Inferior parietal cortex (tissue), 1 donor: ENCODE measurements around the gene DPYSL5.

Experiments
- DNase-seq: peaks from one replicate; pipeline ENCODE4 v3.0.0-alpha.2; 2016; ENCODE audit errors: extremely low spot score

The DPYSL5 gene

GRCh38 chr2:26846334-26847306 is 1.3 kb upstream of the DPYSL5 start:
- DNase-seq: peak; percentile 91

- DNase-seq: no peak
Observed at GRCh38 chr2:26847307-26847654, 651 bp upstream of the DPYSL5 start.

GRCh38 chr2:26848336-26849055 is 564 bp downstream of the DPYSL5 start:
- DNase-seq: no peak

- no peak for DNase-seq
Observed at GRCh38 chr2:26849056-26849999, 1.4 kb downstream of the DPYSL5 start.

GRCh38 chr2:26850000-26850431 is 2.1 kb downstream of the DPYSL5 start:
- no peak for DNase-seq

GRCh38 chr2:26850505-26850904 is 2.6 kb downstream of the DPYSL5 start:
- no peak for DNase-seq

- DNase-seq: no peak
Observed at GRCh38 chr2:26852405-26853306, 4.7 kb downstream of the DPYSL5 start.

GRCh38 chr2:26853751-26854150 is 5.8 kb downstream of the DPYSL5 start:
- DNase-seq: no peak

- DNase-seq: no peak
Observed at GRCh38 chr2:26854283-26854827, 6.4 kb downstream of the DPYSL5 start.

- no peak for DNase-seq
Observed at GRCh38 chr2:26855466-26855865, 7.5 kb downstream of the DPYSL5 start.

GRCh38 chr2:26859622-26860021 is 11.7 kb downstream of the DPYSL5 start:
- no peak for DNase-seq

- no peak for DNase-seq
Observed at GRCh38 chr2:26860211-26860850, 12.4 kb downstream of the DPYSL5 start.

GRCh38 chr2:26861610-26862224 is 13.8 kb downstream of the DPYSL5 start:
- peak; percentile 64 for DNase-seq

GRCh38 chr2:26864226-26864625 is 16.3 kb downstream of the DPYSL5 start:
- DNase-seq: no peak

GRCh38 chr2:26864646-26865045 is 16.7 kb downstream of the DPYSL5 start:
- DNase-seq: no peak

GRCh38 chr2:26870585-26871095 is 22.7 kb downstream of the DPYSL5 start:
- no peak for DNase-seq

GRCh38 chr2:26873286-26873983 is 25.5 kb downstream of the DPYSL5 start:
- no peak for DNase-seq

GRCh38 chr2:26874514-26874913 is 26.6 kb downstream of the DPYSL5 start:
- no peak for DNase-seq
